DMS 273 (cell line): Measurements from ENCODE around the gene PIK3CG.
"Not testable (repeated sequence)": the region's sequence is repeated elsewhere in the genome, so short reads cannot be mapped to it uniquely, and the experiment has no call there.

Experiments used
- DNase-seq: peaks from one replicate; lab custom pipeline; 2025; ENCODE audit not compliant: unreplicated experiment; lab: John Stamatoyannopoulos, UW

The PIK3CG gene

DNA sequence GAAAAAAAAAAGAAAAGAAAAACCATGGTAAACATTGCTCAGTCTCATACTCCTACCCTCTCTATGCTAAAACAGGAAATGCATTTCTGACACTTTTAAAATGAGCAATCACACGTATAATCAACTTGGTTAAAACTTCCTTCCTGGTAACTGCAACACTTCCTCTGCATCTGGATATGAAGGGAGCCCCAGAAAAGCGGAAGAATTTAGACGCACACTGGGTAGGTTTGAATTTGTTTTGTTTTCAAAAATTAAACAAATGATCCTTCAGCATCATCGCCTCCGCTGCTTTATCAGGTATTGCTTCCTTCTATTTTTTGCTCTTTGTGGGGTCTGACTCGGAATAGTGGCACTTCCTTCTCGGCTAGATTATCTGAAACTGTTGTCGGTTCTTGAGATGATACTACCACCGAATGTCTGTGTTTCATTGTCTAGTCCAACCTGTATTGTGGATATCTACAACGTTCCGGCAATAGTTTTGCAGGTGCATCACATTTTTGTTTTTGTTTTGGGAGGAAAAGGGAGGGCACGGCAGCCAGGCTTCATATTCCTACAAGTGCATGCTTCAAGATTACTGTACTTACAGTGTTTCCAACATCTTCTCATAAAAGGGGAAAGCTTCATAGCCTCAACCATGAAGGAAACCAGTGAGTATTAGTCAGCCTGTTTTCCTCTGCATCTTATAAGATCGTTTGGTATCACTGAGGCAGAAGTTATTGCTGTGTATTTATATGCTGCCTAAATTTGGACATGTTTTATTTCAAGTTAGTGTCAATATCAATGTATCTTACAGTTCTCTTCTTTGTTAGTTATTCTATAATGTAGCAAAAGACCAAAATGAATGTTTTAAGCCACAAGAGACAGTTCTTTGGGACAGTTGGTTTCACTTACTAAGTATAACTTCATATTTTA, at the start of gene PIK3CG:
PIK3CG (plus strand) TSS at position 153 of the 912 bp plus-strand sequence. CDS start 2,280 bp downstream, outside the sequence.
- DNase-seq, result no peak

DNA sequence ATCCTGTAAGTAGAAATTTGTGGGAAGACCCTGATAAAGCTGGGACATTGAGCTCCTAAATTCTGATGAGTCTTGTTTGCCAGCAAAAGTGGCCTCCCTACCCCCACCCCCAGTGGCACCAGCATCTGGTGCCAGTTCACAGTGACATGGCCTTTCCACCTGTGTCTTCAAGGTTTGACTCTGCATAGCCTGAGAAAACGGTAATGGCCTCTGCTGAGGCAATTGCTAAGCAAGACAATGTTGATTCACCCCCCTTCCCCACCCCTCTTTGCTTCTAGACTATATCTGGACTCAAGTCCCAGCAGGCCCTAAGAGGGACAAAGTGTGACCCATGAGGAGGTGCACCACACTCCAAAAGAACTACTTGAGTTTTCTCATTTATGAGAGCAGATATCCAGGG, 48.0 kb upstream of the PIK3CG start:
- DNase-seq, result no peak

DNA sequence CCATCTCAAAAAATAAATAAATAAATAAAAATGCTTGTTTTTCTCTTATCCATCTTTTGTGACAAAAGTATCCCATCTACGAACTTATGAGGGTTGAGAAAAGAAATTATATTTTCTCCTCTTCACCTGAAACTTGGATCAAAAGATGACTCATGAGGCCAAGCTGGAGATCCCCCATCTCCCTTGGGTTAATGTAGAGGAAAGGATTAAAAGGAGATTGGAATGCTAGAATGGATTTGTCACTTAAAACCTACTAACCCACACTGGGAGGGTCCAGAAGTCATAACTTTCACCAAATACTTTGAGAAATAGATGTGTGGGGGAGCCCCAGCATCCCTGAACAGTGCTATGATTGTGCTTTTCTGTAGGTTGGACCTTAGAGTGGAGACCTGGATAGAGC, 46.3 kb upstream of the PIK3CG start:
- no peak for DNase-seq

GRCh38 chr7:106819546-106819945, 45.5 kb upstream of the PIK3CG start:
- no peak for DNase-seq

DNA sequence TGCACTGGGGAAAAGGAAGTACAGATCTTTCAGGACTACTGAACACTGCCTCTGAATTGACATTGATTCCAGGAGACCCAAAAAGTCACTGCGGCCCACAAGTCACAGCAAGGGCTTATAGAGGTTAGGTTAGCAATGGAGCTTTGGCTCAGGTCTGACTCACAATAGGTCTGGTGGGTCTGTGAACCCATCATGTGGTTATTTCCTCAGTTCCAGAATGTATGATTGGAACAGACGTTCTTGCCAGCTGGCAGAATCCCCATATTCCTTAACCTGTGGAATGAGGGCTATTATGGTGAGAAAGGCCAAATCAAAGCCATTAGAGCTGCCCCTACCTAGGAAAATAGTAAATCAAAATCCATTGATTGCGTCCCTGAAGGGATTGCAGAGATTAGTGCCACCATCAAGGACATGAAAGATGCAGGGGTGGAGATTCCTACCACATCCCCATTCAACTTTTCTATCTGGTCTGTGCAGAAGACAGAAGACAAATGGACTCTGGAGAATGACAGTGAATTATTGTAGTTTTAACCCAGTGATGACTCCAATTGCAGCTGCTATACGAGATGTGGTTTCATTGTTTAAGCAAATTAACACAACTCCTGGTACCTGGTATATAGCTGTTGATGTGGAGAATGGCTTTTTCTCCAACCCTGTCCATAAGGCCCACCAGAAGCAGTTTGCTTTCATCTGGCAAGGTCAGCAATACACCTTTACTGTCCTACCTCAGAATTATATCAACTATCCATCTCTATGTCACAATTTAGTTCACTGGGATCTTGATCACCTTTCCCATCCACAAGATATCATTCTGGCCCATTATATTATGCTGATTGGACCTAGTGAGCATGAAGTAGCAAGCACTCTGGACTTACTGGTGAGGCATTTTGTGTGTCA, 44.5 kb upstream of the PIK3CG start:
- DNase-seq, result no peak

- no peak for DNase-seq
Observed at GRCh38 chr7:106823631-106824030, 41.5 kb upstream of the PIK3CG start.

GRCh38 chr7:106824458-106824857, 40.6 kb upstream of the PIK3CG start:
- no peak for DNase-seq

- no peak for DNase-seq
Observed at GRCh38 chr7:106827626-106828025, 37.5 kb upstream of the PIK3CG start.

DNA sequence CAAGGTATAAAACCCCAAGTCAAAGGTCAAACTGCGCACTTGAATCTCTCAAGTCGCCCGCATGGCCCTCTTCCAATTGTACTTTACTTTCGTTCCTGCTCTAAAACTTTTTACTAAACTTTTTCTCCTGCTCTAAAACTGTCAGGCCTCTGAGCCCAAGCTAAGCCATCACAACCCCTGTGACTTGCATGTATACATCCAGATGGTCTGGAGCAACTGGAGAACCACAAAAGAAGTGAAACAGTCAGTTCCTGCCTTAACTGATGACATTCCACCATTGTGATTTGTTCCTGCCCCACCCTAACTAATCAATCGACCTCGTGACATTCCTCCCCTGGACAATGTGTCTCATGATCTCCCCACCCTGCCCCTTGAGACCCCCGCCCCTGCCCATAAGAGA, 35.6 kb upstream of the PIK3CG start:
- no peak for DNase-seq

DNA sequence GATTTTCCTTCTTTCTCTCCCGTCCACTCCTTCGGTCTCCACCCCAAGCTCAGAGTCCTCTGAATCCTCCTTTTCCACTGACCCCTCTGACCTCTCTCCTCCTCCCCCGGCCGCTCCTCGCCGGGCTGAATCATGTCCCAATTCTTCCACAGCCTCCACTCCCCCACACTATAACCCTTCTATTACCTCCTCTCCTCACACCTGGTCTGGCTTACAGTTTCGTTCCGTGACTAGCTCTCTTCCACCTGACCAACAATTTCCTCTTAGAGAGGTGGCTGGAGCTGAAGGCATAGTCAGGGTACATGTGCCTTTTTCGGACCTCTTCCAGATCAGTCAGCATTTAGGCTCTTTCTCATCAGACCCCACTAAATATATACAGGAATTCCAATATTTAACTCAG, 34.2 kb upstream of the PIK3CG start:
- not testable (repeated sequence) for DNase-seq

- DNase-seq, result no peak
Observed at GRCh38 chr7:106836816-106837215, 28.3 kb upstream of the PIK3CG start.

DNA sequence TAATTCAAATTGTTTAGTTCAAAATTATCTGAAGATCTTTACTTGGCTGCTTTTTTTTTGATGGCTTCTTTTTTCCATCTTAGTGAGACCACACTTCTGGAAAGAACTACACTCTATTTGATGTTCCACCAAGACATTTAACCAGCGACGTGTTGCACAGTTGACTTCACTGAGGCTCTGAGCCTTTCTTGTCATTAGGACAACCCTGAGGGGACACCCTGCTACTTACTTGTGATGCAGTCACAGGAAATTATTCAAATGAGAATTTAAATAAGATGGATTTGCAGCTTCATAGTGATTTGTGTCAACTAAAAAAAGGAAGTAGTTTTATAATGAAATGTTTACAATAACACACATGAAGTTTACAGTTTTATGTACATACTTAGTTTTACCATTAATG, 25.6 kb upstream of the PIK3CG start:
- no peak for DNase-seq

DNA sequence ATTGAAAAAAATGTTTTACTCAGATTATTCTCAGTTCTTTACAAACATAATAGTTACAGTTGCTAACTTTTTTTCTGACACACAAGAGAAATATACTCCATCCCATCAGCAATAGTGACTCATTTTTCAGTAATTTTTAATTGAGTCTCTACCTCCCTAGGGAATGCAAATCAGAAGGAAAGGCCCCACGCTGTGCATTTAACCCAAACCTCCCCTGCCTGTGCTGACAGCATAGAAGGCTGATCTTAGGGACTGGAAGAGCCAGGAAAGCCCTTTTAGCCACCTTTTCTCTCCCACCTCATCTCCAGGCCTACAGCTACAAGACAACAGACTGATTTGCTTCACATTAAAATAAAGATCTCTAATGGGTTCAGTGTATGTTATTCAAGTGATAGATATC, 24.7 kb upstream of the PIK3CG start:
- no peak for DNase-seq

GRCh38 chr7:106841896-106842390, 23.1 kb upstream of the PIK3CG start:
- DNase-seq, result no peak

DNA sequence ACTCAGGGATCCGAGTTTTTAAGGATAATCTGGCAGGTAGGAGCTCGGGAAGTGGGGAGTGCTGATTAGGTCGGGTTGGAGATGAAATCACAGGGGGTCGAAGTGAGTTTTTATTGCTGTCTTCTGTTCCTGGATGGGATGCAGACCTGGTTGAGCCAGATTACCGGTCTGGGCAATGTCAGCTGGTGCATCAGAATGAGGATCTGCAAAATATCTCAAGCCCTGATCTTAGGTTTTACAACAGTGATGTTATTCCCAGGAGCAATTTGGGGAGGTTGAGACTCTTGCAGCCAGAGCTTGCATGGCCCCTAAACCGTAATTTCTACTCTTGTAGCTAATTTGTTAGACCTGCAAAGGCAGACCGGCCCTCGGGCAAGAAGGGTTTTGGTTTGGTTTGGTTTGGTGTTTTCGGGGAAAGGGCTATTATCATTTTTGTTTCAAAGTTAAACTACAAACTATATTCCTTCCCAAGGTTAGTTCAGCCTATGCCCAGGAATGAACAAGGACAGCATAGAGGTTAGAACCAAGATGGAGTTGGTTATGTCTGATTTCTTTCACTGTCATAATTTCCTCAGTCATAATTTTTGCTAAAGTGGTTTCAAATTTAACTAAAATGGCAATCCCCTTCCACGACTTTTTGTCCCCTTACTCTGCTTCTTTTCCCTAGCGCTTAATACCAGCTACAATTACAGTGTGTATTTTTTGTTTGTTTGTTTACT, 20.6 kb upstream of the PIK3CG start:
- DNase-seq, result no peak

GRCh38 chr7:106848049-106848448, 17.0 kb upstream of the PIK3CG start:
- no peak for DNase-seq

- no peak for DNase-seq
Observed at GRCh38 chr7:106848851-106849442, 16.1 kb upstream of the PIK3CG start.

DNA sequence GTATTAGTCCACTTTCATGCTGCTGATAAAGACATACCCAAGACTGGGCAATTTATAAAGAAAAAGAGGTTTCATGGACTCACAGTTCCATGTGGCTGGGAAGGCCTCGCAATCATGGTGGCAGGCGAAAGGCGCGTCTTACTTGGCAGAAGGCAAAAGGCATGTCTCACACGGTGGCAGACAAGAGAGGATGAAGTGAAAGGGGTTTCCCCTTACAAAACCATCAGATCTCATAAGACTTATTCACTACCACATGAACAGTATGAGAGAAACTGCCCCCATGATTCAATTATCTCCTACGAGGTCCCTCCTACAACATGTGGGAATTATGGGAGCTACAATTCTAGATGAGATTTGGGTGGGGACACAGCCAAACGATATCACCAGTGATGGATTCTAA, 13.4 kb upstream of the PIK3CG start:
- not testable (repeated sequence) for DNase-seq

- DNase-seq, result no peak
Observed at GRCh38 chr7:106853250-106853908, 11.7 kb upstream of the PIK3CG start.

DNA sequence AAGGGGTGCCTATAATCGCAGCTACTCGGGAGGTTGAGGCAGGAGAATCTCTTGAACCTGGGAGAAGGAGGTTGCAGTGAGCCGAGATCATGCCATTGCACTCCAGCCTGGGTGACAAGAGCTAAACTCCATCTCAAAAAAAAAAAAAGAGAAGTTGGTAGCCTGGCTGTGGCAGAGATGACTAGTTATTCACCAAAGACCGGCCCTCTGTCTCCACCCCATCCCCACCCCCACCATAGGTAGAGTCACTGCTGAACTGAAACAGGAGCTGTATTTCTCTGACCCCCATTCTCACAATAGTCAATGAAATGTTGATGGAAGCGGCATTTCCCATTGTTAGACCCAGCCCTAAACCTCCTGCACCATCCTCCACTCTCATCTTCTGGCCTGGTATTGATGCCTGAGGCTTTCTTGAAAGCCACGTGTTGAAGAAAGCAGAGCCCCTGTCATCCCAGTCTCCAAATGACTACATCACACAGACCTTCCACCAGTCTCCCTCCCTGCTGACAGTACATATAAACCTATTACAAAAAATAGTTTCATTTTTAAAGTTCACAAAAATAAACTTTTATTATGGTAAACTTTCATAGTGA, 9.4 kb upstream of the PIK3CG start:
- no peak for DNase-seq
